Suprapubic skin (tissue), 3 donors: ENCODE results near the gene MCTS1.

Experiments used
- CTCF ChIP-seq, 2 donors: fragments of 200-600 bp in 1 of 2; fragments of 450-650 bp in 1 of 2; sonication (generic) in 1 of 2; IDR thresholded peaks; one replicate each; pipeline ENCODE4 v1.5.1; 2016 to 2019; ENCODE audit warnings: antibody characterized with exemption in 2 of 2, mild to moderate bottlenecking in 1 of 2, moderate library complexity in 1 of 2
- POLR2A ChIP-seq, 2 donors: fragments of 450-650 bp; IDR thresholded peaks; one replicate each; pipeline ENCODE4 v1.6.1; 2017; ENCODE audit warnings: antibody characterized with exemption in 2 of 2, mild to moderate bottlenecking in 2 of 2, moderate library complexity in 2 of 2

DNA sequence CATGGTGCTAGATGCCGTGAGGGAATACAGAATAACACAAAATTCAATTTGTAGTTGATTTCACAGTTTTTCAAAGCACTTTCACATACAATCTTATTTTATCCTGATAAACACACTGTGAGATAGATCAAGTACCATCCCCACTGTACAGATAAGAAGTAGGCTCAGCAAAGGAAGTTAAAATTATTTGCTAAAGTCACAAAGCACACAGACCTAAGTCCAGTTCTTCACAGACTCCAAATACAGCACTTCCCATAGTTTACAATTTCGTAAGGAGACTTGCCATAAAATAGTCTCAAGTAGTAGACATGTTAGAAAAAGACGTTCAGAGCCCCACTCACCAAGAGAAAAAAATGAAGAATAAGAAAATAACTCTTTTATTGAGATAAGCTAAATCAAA is 35.3 kb upstream of the MCTS1 start:
- TF ChIP-seq CTCF (IDR thresholded peaks at IDR 0.05) (no peak), POLR2A (IDR thresholded peaks at IDR 0.05) (no peak)
